Measurements from ENCODE around the gene TBC1D10A. TPM values are rescaled to one million over a fixed set of nuclear protein-coding genes. Genes with fewer than 3 reads are reported as not detected.

TBC1D10A gene
- total and polyA plus RNA-seq, 9 donors, result 6.1 to 39.3 (median 28.1) TPM

GRCh38 chr22:30261134-30261533 lies 65.6 kb downstream of the TBC1D10A start:
- TF ChIP-seq POLR2A (IDR thresholded peaks at IDR 0.05), result no peak
- TF ChIP-seq CTCF (IDR thresholded peaks at IDR 0.05), result no peak
- TF ChIP-seq EP300 (IDR thresholded peaks at IDR 0.05), result no peak
- Histone ChIP-seq H3K9me3 (no peaks in the 10 kb centered on the region), H3K36me3 (no peaks in the 10 kb centered on the region), H3K27me3 (no peaks in the 10 kb centered on the region), H3K27ac (no peak overlapping the region), H3K4me1 (ENCODE audit: insufficient read depth) (peaks cover under 1% of the 10 kb centered on the region), H3K4me3 (no peak overlapping the region)
- WGBS, 3 donors, result 87 to 91% (median 90%) methylated on average over 8 of the region's 8 CpGs
- DNase-seq, result no peak
- intact Hi-C loops (cut with DNase I), result loop anchor here in 2 of 4 donors (5.0 to 10.0 kb wide), 2 partner anchors 126 to 224 kb away; partner anchors contain the start of gene RNF215 (in 1 of the 2)

GRCh38 chr22:30260682-30261081 lies 66.1 kb downstream of the TBC1D10A start:
- Histone ChIP-seq H3K9me3 (no peaks in the 10 kb centered on the region), H3K36me3 (no peaks in the 10 kb centered on the region), H3K27ac (no peak overlapping the region), H3K27me3 (no peaks in the 10 kb centered on the region), H3K4me1 (ENCODE audit: insufficient read depth) (peaks cover 4% of the 10 kb centered on the region), H3K4me3 (no peak overlapping the region)
- TF ChIP-seq EP300 (IDR thresholded peaks at IDR 0.05) (no peak), CTCF (IDR thresholded peaks at IDR 0.05) (no peak), POLR2A (IDR thresholded peaks at IDR 0.05) (no peak)
- DNase-seq, result no peak
- WGBS, 3 donors, result 79 to 89% (median 84%) methylated on average over 8 of the region's 8 CpGs
- intact Hi-C loops (cut with DNase I), result loop anchor here in 2 of 4 donors (5.0 to 10.0 kb wide), 2 partner anchors 127 to 224 kb away; partner anchors contain the start of gene RNF215 (in 1 of the 2)

GRCh38 chr22:30260276-30260675 lies 66.5 kb downstream of the TBC1D10A start:
- TF ChIP-seq EP300 (IDR thresholded peaks at IDR 0.05) (no peak), POLR2A (IDR thresholded peaks at IDR 0.05) (no peak), CTCF (IDR thresholded peaks at IDR 0.05) (no peak)
- Histone ChIP-seq H3K4me3 (no peak overlapping the region), H3K9me3 (no peaks in the 10 kb centered on the region), H3K4me1 (ENCODE audit: insufficient read depth) (peaks cover 4% of the 10 kb centered on the region), H3K36me3 (no peaks in the 10 kb centered on the region), H3K27ac (no peak overlapping the region), H3K27me3 (no peaks in the 10 kb centered on the region)
- 84 to 91% (median 88%) methylated on average over 11 of the region's 11 CpGs for WGBS, 3 donors
- intact Hi-C loops (cut with DNase I), result loop anchor here in 2 of 4 donors (5.0 to 10.0 kb wide), 2 partner anchors 127 to 225 kb away; partner anchors contain the start of gene RNF215 (in 1 of the 2)
- DNase-seq, result no peak

- intact Hi-C loops (cut with DNase I), result loop anchor here in 2 of 4 donors (2.0 kb wide), 1 partner anchor 146 kb away; no protein-coding TSS in a partner anchor
- WGBS, 3 donors, result 57 to 75% (median 69%) methylated on average over 6 of the region's 6 CpGs
- no peaks in the 10 kb centered on the region for H3K9me3 ChIP-seq
Measured at GRCh38 chr22:30254314-30254713, 72.4 kb downstream of the TBC1D10A start.

More at GRCh38 chr22:30254314-30254713, 72.4 kb downstream of the TBC1D10A start:
- peaks cover 6% of the 10 kb centered on the region for H3K4me1 ChIP-seq (ENCODE audit: insufficient read depth)
- H3K27me3 ChIP-seq, result no peaks in the 10 kb centered on the region
- TF ChIP-seq EP300 (IDR thresholded peaks at IDR 0.05) (no peak), POLR2A (IDR thresholded peaks at IDR 0.05) (no peak), CTCF (IDR thresholded peaks at IDR 0.05) (no peak)
- H3K4me3 ChIP-seq, result no peak overlapping the region
- no peak for DNase-seq
- H3K27ac ChIP-seq, result no peak overlapping the region
- no peaks in the 10 kb centered on the region for H3K36me3 ChIP-seq

Measured in ovary (tissue), 9 donors.